DND-41 (cell line): Measurements from ENCODE around the gene SFT2D1.

Experiments used
- ATAC-seq: fragments of 200-7000 bp; cut with Tn5 transposase; 3 replicates; pipeline ENCODE4 v1.9.1; 2021; ENCODE audit warnings: low read depth; ENCODE audit not compliant: insufficient read depth
- DNase-seq: peaks from one replicate; pipeline ENCODE4 v3.0.0-alpha.2; 2020
- H2AFZ ChIP-seq: 2 replicates; pipeline ENCODE4 v1.6.0; 2012; ENCODE audit warnings: low read depth, low read length
- H3K27ac ChIP-seq: 2 replicates; pipeline ENCODE4 v1.5.1; 2012; ENCODE audit warnings: low read length, inconsistent platforms
- H3K27me3 ChIP-seq: fragments of 200-600 bp; sonication (generic); 2 replicates; pipeline ENCODE4 v1.6.0; 2012; ENCODE audit warnings: low read length, mild to moderate bottlenecking, inconsistent platforms; ENCODE audit not compliant: insufficient read depth, poor library complexity
- H3K36me3 ChIP-seq: 2 replicates; pipeline ENCODE4 v1.5.1; 2012; ENCODE audit warnings: low read length, inconsistent platforms; ENCODE audit not compliant: insufficient read depth
- H3K4me1 ChIP-seq: 2 replicates; pipeline ENCODE4 v1.5.1; 2012; ENCODE audit warnings: mild to moderate bottlenecking, low read length; ENCODE audit not compliant: insufficient read depth
- H3K4me2 ChIP-seq: 2 replicates; pipeline ENCODE4 v1.6.0; 2012; ENCODE audit warnings: mild to moderate bottlenecking, moderate library complexity, low read length, inconsistent platforms; ENCODE audit not compliant: insufficient read depth
- H3K4me3 ChIP-seq, 2 experiments: fragments of 200-600 bp in 1 of 2; shearing (Covaris generic) in 1 of 2; 2 replicates each; pipeline ENCODE4 v1.5.1; 2012 to 2016; ENCODE audit warnings: inconsistent platforms in 2 of 2, low read length in 2 of 2, mild to moderate bottlenecking in 2 of 2, low read depth in 1 of 2, moderate library complexity in 1 of 2
- H3K79me2 ChIP-seq: 2 replicates; pipeline ENCODE4 v1.6.0; 2012; ENCODE audit warnings: low read length, inconsistent platforms; ENCODE audit not compliant: insufficient read depth
- H3K9ac ChIP-seq: 2 replicates; pipeline ENCODE4 v1.6.0; 2012; ENCODE audit warnings: low read depth, mild to moderate bottlenecking, inconsistent platforms, low read length, moderate library complexity
- H3K9me3 ChIP-seq: 2 replicates; pipeline ENCODE4 v1.5.1; 2012; ENCODE audit warnings: low read length, moderate library complexity, mild to moderate bottlenecking, inconsistent platforms; ENCODE audit not compliant: insufficient read depth, severe bottlenecking
- H4K20me1 ChIP-seq: 2 replicates; pipeline ENCODE4 v1.6.0; 2012; ENCODE audit warnings: low read length; ENCODE audit not compliant: insufficient read depth
- EZH2 ChIP-seq: IDR thresholded peaks from 3 replicates; pipeline ENCODE4 v1.6.1; 2012; ENCODE audit warnings: borderline replicate concordance, low read depth, mild to moderate bottlenecking, moderate library complexity, low read length, inconsistent platforms; ENCODE audit not compliant: severe bottlenecking
- TF ChIP-seq, protein P1 (sequence below): IDR thresholded peaks from 2 replicates; pipeline ENCODE4 v1.5.1; 2012; ENCODE audit warnings: borderline replicate concordance, low read length, moderate library complexity, mild to moderate bottlenecking; ENCODE audit not compliant: poor library complexity, severe bottlenecking; ENCODE audit errors: extremely low read depth

SFT2D1 gene

DNA sequence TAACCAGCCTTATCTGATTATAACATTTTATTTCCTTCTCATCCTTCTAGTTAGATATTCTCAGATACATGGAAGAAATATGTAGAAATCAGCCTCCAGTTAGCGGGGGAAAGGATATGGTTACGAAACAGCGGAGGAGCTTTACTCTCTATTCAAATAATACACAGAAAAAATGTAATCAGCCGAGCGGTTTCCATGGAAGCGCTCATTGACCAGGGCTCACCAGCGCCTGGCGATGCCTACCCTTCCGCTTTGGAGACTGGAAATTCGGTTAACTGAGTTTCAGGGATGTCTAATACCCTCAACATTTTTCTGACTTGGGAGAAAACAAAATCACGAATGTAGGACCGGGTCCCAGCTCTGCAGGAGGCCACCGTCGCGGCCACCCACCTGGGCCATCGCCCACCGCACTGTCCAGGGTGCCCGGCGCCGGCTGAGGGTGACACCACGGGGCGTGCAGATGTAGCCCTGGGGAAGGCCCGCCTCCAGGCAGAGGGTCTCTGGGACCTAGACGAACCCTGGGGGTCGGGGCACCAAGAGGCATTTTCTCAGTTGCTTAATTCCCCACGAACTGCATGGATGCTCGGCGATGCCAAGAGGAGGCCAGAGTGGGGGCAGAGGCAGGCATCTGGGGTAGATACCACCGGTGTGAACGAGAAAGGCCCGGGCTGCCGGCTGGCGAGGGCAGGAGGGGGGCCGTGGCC lies 35.8 kb downstream of the SFT2D1 start:
- no peaks in the 10 kb centered on the region for H3K27me3 ChIP-seq
- no peaks in the 10 kb centered on the region for H3K4me1 ChIP-seq
- ATAC-seq (no peak), DNase-seq (no peak)
- no peak overlapping the region for H3K4me2 ChIP-seq
- TF ChIP-seq, protein P1, sequence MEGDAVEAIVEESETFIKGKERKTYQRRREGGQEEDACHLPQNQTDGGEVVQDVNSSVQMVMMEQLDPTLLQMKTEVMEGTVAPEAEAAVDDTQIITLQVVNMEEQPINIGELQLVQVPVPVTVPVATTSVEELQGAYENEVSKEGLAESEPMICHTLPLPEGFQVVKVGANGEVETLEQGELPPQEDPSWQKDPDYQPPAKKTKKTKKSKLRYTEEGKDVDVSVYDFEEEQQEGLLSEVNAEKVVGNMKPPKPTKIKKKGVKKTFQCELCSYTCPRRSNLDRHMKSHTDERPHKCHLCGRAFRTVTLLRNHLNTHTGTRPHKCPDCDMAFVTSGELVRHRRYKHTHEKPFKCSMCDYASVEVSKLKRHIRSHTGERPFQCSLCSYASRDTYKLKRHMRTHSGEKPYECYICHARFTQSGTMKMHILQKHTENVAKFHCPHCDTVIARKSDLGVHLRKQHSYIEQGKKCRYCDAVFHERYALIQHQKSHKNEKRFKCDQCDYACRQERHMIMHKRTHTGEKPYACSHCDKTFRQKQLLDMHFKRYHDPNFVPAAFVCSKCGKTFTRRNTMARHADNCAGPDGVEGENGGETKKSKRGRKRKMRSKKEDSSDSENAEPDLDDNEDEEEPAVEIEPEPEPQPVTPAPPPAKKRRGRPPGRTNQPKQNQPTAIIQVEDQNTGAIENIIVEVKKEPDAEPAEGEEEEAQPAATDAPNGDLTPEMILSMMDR = no peak
- no peak for TF ChIP-seq EZH2
- H3K36me3 ChIP-seq = no peaks in the 10 kb centered on the region
- no peak overlapping the region for H3K4me3 ChIP-seq
- H3K79me2 ChIP-seq = no peaks in the 10 kb centered on the region
- H3K9me3 ChIP-seq = no peaks in the 10 kb centered on the region
- no peaks in the 10 kb centered on the region for H4K20me1 ChIP-seq
- H2AFZ ChIP-seq = no peak overlapping the region
- H3K9ac ChIP-seq = no peak overlapping the region
- no peak overlapping the region for H3K27ac ChIP-seq

DNA sequence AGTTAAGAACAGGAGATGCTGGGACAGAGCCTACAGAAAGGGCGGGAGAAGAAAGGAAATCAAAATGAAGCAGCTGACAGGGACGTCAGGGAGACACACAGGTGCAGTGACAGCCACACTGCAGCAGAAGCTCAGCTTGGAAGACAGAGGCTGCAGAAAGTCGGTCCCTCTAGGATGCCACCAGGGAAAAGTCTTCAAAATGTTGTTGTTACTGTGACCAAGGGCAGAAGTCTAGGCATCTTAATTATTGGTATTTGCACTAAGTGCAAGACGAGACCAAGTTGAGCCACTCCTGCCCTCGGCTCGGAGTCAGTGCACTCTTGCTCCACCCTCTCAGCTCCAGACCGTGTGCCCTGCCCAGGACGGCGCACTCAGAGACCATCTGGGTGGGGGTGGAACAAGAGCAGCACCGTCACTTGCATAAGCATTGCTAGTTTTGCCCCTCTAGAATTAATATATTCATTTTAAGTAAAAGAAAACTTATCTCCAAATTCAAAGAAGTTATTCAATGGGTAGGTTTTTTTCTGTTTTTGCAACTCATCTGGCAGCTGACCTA lies 36.7 kb downstream of the SFT2D1 start:
- Histone ChIP-seq H3K4me2 (no peak overlapping the region), H3K79me2 (no peaks in the 10 kb centered on the region), H3K27ac (no peak overlapping the region), H3K4me1 (no peaks in the 10 kb centered on the region), H3K4me3 (no peak overlapping the region), H2AFZ (no peak overlapping the region), H3K36me3 (no peaks in the 10 kb centered on the region), H3K27me3 (no peaks in the 10 kb centered on the region), H3K9ac (no peak overlapping the region), H4K20me1 (no peaks in the 10 kb centered on the region), H3K9me3 (no peaks in the 10 kb centered on the region)
- ATAC-seq (no peak), DNase-seq (no peak)
- TF ChIP-seq EZH2 = no peak
- TF ChIP-seq, protein P1 = no peak

DNA sequence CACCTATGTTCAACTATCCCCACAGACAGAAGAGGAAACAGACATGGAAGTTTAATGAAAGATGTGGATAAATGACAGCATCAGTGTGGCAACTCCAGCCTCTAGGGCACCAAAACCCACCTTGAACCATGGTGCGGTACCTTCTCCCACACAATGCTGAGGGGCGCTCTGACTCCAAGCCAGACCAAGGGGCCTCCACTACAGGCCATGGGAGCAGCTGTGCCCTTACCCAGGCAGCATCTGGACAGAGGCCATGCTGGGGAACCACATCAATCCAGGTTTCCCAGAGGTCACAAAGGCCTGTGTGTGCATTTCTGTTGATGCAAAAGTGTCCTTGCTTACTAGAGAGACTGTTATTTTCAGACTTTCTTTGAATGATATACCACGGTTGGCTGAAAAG lies 38.2 kb downstream of the SFT2D1 start:
- DNase-seq (no peak), ATAC-seq (0 out of 3 replicates have a peak, but pooled peaks have one; percentile 19)
- H3K36me3 ChIP-seq = no peaks in the 10 kb centered on the region
- TF ChIP-seq, protein P1 = no peak
- TF ChIP-seq EZH2 = no peak
- H3K27me3 ChIP-seq = no peaks in the 10 kb centered on the region
- no peak overlapping the region for H3K4me3 ChIP-seq
- H3K9ac ChIP-seq = no peak overlapping the region
- no peaks in the 10 kb centered on the region for H4K20me1 ChIP-seq
- no peak overlapping the region for H3K27ac ChIP-seq
- H3K4me2 ChIP-seq = no peak overlapping the region
- H3K4me1 ChIP-seq = no peaks in the 10 kb centered on the region
- no peaks in the 10 kb centered on the region for H3K9me3 ChIP-seq
- no peak overlapping the region for H2AFZ ChIP-seq
- H3K79me2 ChIP-seq = no peaks in the 10 kb centered on the region
